Embryonic facial prominence (tissue), 1 donor: ENCODE results near the gene METAP1.
"Not testable (repeated sequence)": the region's sequence is repeated elsewhere in the genome, so short reads cannot be mapped to it uniquely, and the experiment has no call there.

Experiments
- DNase-seq: peaks from one replicate; pipeline ENCODE4 v3.0.0-alpha.2; 2016; ENCODE audit errors: extremely low spot score

Gene METAP1

GRCh38 chr4:98995183-98996055 lies at the start of gene METAP1:
TSS of gene METAP1 (plus strand) at chr4:98995721. CDS start at chr4:98995754, 33 bp downstream.
- DNase-seq = peak; percentile 86

- no peak for DNase-seq
Observed at GRCh38 chr4:98946359-98946758, 49.2 kb upstream of the METAP1 start.

- no peak for DNase-seq
Observed at GRCh38 chr4:98950925-98951324, 44.6 kb upstream of the METAP1 start.

- DNase-seq = no peak
Observed at GRCh38 chr4:98951710-98952109, 43.8 kb upstream of the METAP1 start.

GRCh38 chr4:98955229-98955628 lies 40.3 kb upstream of the METAP1 start:
- no peak for DNase-seq

GRCh38 chr4:98958065-98958464 lies 37.5 kb upstream of the METAP1 start:
- DNase-seq = no peak

GRCh38 chr4:98959411-98959810 lies 36.1 kb upstream of the METAP1 start:
- no peak for DNase-seq

GRCh38 chr4:98961770-98962169 lies 33.8 kb upstream of the METAP1 start:
- DNase-seq = no peak

- DNase-seq = no peak
Observed at GRCh38 chr4:98963538-98964433, 31.7 kb upstream of the METAP1 start.

- DNase-seq = no peak
Observed at GRCh38 chr4:98966926-98967325, 28.6 kb upstream of the METAP1 start.

- DNase-seq = no peak
Observed at GRCh38 chr4:98967786-98968329, 27.7 kb upstream of the METAP1 start.

GRCh38 chr4:98969878-98970785 lies 25.4 kb upstream of the METAP1 start:
- no peak for DNase-seq

- DNase-seq = no peak
Observed at GRCh38 chr4:98976716-98977115, 18.8 kb upstream of the METAP1 start.

- no peak for DNase-seq
Observed at GRCh38 chr4:98977557-98977956, 18.0 kb upstream of the METAP1 start.

- no peak for DNase-seq
Observed at GRCh38 chr4:98987720-98988119, 7.8 kb upstream of the METAP1 start.

GRCh38 chr4:98992835-98993234 lies 2.7 kb upstream of the METAP1 start:
- DNase-seq = not testable (repeated sequence)

GRCh38 chr4:98993419-98994071 lies 2.0 kb upstream of the METAP1 start:
- DNase-seq = no peak

GRCh38 chr4:98994474-98995182 lies 893 bp upstream of the METAP1 start:
- DNase-seq = no peak

- no peak for DNase-seq
Observed at GRCh38 chr4:98996056-98996764, 689 bp downstream of the METAP1 start.

- DNase-seq = no peak
Observed at GRCh38 chr4:98996765-98997068, 1.2 kb downstream of the METAP1 start.
